ENCODE data around the gene ITPRID1.

DNA sequence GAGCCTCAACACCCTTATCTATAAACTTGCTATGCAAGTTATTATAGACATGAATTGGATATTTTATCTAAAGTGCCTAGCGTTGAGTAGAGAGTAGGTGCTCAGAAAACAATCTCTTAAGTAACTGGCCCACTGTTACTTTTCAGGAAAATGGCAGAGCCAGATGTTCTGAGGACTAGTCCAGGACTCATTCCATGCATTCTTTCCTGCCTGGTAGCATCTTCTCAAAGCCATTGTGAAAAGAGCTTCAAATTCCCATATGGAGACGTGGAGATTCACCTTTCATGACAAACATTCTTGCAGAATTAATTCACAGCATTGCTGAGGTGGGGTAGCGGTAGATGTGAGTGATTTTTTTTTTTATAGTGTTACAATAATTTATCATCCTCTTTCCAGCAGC, 35.9 kb upstream of the ITPRID1 start:
- TF ChIP-seq, protein P1, sequence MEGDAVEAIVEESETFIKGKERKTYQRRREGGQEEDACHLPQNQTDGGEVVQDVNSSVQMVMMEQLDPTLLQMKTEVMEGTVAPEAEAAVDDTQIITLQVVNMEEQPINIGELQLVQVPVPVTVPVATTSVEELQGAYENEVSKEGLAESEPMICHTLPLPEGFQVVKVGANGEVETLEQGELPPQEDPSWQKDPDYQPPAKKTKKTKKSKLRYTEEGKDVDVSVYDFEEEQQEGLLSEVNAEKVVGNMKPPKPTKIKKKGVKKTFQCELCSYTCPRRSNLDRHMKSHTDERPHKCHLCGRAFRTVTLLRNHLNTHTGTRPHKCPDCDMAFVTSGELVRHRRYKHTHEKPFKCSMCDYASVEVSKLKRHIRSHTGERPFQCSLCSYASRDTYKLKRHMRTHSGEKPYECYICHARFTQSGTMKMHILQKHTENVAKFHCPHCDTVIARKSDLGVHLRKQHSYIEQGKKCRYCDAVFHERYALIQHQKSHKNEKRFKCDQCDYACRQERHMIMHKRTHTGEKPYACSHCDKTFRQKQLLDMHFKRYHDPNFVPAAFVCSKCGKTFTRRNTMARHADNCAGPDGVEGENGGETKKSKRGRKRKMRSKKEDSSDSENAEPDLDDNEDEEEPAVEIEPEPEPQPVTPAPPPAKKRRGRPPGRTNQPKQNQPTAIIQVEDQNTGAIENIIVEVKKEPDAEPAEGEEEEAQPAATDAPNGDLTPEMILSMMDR (IDR thresholded peaks at IDR 0.05): no peak
- TF ChIP-seq EP300 (IDR thresholded peaks at IDR 0.05): no peak

All from gastroesophageal sphincter (tissue), 3 donors.